ENCODE data around the gene GNPTAB. TPM values are rescaled to one million over a fixed set of nuclear protein-coding genes. Genes with fewer than 3 reads are reported as not detected.

Gene GNPTAB
- total RNA-seq, 2 donors from 2014 or later = 24.0 to 28.3 TPM

- no peaks in the 10 kb centered on the region for H3K36me3 ChIP-seq
- no peaks in the 10 kb centered on the region for H3K27me3 ChIP-seq (replicated peaks; ENCODE audit: insufficient read depth)
- H3K4me3 ChIP-seq = no peak overlapping the region
- no peaks in the 10 kb centered on the region for H3K4me1 ChIP-seq (ENCODE audit: control insufficient read depth in 1 of 2, low read depth in 2 of 2)
- no peak overlapping the region for H3K27ac ChIP-seq
- TF ChIP-seq, protein P1, sequence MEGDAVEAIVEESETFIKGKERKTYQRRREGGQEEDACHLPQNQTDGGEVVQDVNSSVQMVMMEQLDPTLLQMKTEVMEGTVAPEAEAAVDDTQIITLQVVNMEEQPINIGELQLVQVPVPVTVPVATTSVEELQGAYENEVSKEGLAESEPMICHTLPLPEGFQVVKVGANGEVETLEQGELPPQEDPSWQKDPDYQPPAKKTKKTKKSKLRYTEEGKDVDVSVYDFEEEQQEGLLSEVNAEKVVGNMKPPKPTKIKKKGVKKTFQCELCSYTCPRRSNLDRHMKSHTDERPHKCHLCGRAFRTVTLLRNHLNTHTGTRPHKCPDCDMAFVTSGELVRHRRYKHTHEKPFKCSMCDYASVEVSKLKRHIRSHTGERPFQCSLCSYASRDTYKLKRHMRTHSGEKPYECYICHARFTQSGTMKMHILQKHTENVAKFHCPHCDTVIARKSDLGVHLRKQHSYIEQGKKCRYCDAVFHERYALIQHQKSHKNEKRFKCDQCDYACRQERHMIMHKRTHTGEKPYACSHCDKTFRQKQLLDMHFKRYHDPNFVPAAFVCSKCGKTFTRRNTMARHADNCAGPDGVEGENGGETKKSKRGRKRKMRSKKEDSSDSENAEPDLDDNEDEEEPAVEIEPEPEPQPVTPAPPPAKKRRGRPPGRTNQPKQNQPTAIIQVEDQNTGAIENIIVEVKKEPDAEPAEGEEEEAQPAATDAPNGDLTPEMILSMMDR (IDR thresholded peaks at IDR 0.05) = no peak
- ATAC-seq (ENCODE audit: insufficient number of reproducible peaks, low FRiP score, low read depth) (no peak), DNase-seq (ENCODE audit: low spot score) (no peak)
- H3K9me3 ChIP-seq = no peaks in the 10 kb centered on the region
Measured at GRCh38 chr12:101719566-101719965, 111.2 kb downstream of the GNPTAB start.

- TF ChIP-seq, protein P1 (IDR thresholded peaks at IDR 0.05) = no peak
- Histone ChIP-seq H3K4me3 (no peak overlapping the region), H3K4me1 (ENCODE audit: control insufficient read depth in 1 of 2, low read depth in 2 of 2) (peaks cover 4 to 8% of the 10 kb centered on the region in 2 donors), H3K36me3 (no peaks in the 10 kb centered on the region), H3K27me3 (replicated peaks; ENCODE audit: insufficient read depth) (no peaks in the 10 kb centered on the region), H3K9me3 (no peaks in the 10 kb centered on the region), H3K27ac (no peak overlapping the region)
- ATAC-seq (ENCODE audit: insufficient number of reproducible peaks, low FRiP score, low read depth) (no peak), DNase-seq (ENCODE audit: low spot score) (no peak)
Measured at GRCh38 chr12:101714877-101715444, 115.8 kb downstream of the GNPTAB start.

GRCh38 chr12:101713930-101714329 is 116.8 kb downstream of the GNPTAB start:
- DNase-seq (ENCODE audit: low spot score) (no peak), ATAC-seq (ENCODE audit: insufficient number of reproducible peaks, low FRiP score, low read depth) (no peak)
- H3K9me3 ChIP-seq = no peaks in the 10 kb centered on the region
- TF ChIP-seq, protein P1 (IDR thresholded peaks at IDR 0.05) = no peak
- peaks cover 4 to 8% of the 10 kb centered on the region in 2 donors for H3K4me1 ChIP-seq (ENCODE audit: control insufficient read depth in 1 of 2, low read depth in 2 of 2)
- no peaks in the 10 kb centered on the region for H3K36me3 ChIP-seq
- H3K4me3 ChIP-seq = no peak overlapping the region
- H3K27me3 ChIP-seq (replicated peaks; ENCODE audit: insufficient read depth) = no peaks in the 10 kb centered on the region
- no peak overlapping the region for H3K27ac ChIP-seq

DNA sequence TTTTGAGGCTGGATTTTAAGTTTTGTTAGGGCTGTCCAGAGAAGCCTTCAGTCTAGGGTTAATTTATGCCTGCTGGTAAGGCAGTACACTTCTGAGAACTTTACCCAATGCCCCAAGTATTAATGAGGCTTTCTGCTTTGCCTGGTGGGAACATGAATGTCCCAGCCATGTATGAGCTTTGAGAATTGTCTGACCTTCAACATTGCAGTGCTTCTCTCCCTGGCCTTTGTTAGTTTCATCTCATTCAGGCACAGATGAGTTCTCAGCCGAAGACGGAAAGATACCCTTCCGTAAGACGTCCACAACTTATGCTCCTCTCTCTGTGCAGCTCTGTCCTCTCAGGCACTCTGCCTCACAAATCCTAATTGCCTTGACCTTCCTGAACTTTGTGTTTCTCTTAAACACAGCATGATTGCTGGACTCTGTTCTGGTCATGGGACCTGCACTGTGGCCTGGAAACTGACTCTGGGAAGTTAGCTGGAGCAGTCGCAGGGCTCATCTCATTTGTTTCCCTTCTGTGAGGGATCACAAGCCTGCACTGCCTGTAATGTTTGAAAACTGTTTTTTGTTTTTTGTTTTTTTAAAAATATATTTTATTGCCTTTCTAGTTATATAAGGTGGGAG is 117.6 kb downstream of the GNPTAB start:
- H3K4me3 ChIP-seq = no peak overlapping the region
- DNase-seq (ENCODE audit: low spot score) = no peak
- no peak for ATAC-seq (ENCODE audit: insufficient number of reproducible peaks, low FRiP score, low read depth)
- H3K9me3 ChIP-seq = no peaks in the 10 kb centered on the region
- H3K27me3 ChIP-seq (replicated peaks; ENCODE audit: insufficient read depth) = no peaks in the 10 kb centered on the region
- peaks cover 4 to 8% of the 10 kb centered on the region in 2 donors for H3K4me1 ChIP-seq (ENCODE audit: control insufficient read depth in 1 of 2, low read depth in 2 of 2)
- H3K36me3 ChIP-seq = no peaks in the 10 kb centered on the region
- TF ChIP-seq, protein P1 (IDR thresholded peaks at IDR 0.05) = no peak
- H3K27ac ChIP-seq = no peak overlapping the region

- Histone ChIP-seq H3K36me3 (no peaks in the 10 kb centered on the region), H3K27me3 (replicated peaks; ENCODE audit: insufficient read depth) (no peaks in the 10 kb centered on the region), H3K4me3 (no peak overlapping the region), H3K9me3 (no peaks in the 10 kb centered on the region), H3K27ac (no peak overlapping the region), H3K4me1 (ENCODE audit: control insufficient read depth in 1 of 2, low read depth in 2 of 2) (peaks cover 4 to 8% of the 10 kb centered on the region in 2 donors)
- no peak for ATAC-seq (ENCODE audit: insufficient number of reproducible peaks, low FRiP score, low read depth)
- no peak for DNase-seq (ENCODE audit: low spot score)
- TF ChIP-seq, protein P1 (IDR thresholded peaks at IDR 0.05) = no peak
Measured at GRCh38 chr12:101710288-101710687, 120.5 kb downstream of the GNPTAB start.
